ENCODE measurements around the gene CFAP61. TPM values are rescaled to one million over a fixed set of nuclear protein-coding genes. Genes with fewer than 3 reads are reported as not detected.

CFAP61 gene
- polyA plus RNA-seq, 1 of the 3 experiments (the other 2 are of a cell fraction), result 0.26 TPM

DNA sequence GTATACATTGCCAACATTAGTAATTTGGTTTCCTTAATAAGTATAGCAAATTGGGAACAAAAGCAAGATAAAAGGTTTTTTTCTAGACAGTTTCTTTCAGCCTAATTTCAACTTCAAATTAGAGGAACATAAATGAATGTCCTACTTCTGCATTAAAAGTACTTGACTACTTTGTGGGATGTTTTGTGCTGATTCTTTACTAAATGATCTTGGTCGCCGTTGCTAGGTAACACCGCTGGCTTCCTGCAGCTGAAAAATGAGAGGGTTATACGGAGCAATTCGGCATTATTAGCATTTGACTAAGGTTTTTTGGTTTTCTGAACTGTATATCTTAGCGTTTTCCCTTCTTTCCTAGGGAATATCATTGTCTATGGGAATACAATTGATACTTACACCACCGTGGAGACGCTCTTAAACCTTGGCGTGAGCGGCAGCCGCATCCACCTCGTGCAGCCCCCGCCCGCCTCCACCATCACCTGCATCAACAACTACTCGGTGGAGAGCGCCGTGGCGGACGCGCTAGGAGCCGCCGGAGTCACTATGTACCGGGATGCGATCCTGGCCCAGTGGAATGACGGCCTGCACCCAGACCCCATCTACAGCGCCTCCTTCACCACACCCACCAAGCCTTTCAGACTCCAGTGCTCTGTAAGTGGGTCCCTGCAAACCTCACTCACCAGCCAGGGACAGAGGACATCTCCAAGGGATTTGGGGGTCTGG lies 224.6 kb downstream of the CFAP61 start:
- no peak overlapping the region for H3K4me2 ChIP-seq

DNA sequence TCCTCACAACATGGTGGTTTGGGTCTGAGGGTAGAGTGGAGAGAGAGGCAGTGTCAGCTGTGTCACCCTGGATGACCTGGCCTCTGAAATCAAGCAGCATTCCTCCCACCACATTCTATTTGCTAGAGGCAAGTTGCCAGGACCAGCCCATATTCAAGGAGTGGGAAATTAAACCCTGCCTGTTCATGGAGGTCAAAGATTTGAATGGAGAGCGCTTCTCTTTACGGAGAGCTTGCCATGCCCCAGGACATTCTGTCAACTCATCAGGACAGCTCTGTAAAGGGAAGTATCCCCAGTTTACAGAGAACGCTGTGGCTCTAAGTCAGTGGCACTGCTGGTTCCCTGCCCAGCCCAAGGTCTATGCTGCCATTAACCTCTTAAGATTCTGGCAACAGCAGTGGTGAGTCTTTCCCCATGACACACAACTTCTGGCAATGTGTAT lies 225.6 kb downstream of the CFAP61 start:
- 76% methylated on average over 3 of the region's 3 CpGs for WGBS (ENCODE audit: low lambda C conversion rate)
- TF ChIP-seq SMC3 (IDR thresholded peaks at IDR 0.05; ENCODE audit: low read depth, low read length), result no peak
- Histone ChIP-seq H3K79me2 (ENCODE audit: insufficient read depth) (no peaks in the 10 kb centered on the region), H3K36me3 (replicated peaks in 1 of 2; ENCODE audit: control insufficient read depth in 1 of 2, insufficient read depth in 2 of 2, low read length in 1 of 2) (no peaks in the 10 kb centered on the region), H3K9ac (no peak overlapping the region), H3K9me3 (no peaks in the 10 kb centered on the region), H3F3A (replicated peaks; ENCODE audit: insufficient read depth) (no peaks in the 10 kb centered on the region), H3K27ac (ENCODE audit: low read depth in 2 of 2, low read length in 1 of 2) (no peak overlapping the region), H4K20me1 (ENCODE audit: insufficient read depth) (no peaks in the 10 kb centered on the region), H3K27me3 (ENCODE audit: insufficient read depth) (no peaks in the 10 kb centered on the region), H2AFZ (ENCODE audit: low read depth) (no peak overlapping the region), H3K4me1 (ENCODE audit: control insufficient read depth in 1 of 2, insufficient read depth in 2 of 2, low read depth in 1 of 2, low read length in 1 of 2) (no peaks in the 10 kb centered on the region; a peak in 1 of 4 replicates), H3K4me2 (no peak overlapping the region), H3K9me2 (no peaks in the 10 kb centered on the region), H3K4me3 (ENCODE audit: low read depth in 2 of 2, low read length in 1 of 2) (no peak overlapping the region)
- CTCF ChIA-PET, result interaction anchor here (1.2 kb wide), 1 partner anchor 40 kb away, joined by 3 read pairs; no protein-coding TSS in a partner anchor
- POLR2A ChIA-PET, result no interaction called here
- DNase-seq, result no peak

More for the DNA sequence above, 224.6 kb downstream of the CFAP61 start:
- 63% methylated on average over 18 of the region's 26 CpGs for WGBS (ENCODE audit: low lambda C conversion rate)
- TF ChIP-seq EP300 (IDR thresholded peaks at IDR 0.05; ENCODE audit: borderline replicate concordance in 1 of 2, low read depth in 1 of 2, low read length in 1 of 2) (no peak), ELF1 (IDR thresholded peaks at IDR 0.05) (no peak), RAD21 (IDR thresholded peaks at IDR 0.05; ENCODE audit: low read length) (no peak), SMC3 (IDR thresholded peaks at IDR 0.05; ENCODE audit: low read depth, low read length) (no peak), MXI1 (IDR thresholded peaks at IDR 0.05; ENCODE audit: low read depth, low read length) (no peak)
- TF ChIP-seq, protein P1, sequence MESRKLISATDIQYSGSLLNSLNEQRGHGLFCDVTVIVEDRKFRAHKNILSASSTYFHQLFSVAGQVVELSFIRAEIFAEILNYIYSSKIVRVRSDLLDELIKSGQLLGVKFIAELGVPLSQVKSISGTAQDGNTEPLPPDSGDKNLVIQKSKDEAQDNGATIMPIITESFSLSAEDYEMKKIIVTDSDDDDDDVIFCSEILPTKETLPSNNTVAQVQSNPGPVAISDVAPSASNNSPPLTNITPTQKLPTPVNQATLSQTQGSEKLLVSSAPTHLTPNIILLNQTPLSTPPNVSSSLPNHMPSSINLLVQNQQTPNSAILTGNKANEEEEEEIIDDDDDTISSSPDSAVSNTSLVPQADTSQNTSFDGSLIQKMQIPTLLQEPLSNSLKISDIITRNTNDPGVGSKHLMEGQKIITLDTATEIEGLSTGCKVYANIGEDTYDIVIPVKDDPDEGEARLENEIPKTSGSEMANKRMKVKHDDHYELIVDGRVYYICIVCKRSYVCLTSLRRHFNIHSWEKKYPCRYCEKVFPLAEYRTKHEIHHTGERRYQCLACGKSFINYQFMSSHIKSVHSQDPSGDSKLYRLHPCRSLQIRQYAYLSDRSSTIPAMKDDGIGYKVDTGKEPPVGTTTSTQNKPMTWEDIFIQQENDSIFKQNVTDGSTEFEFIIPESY (IDR thresholded peaks at IDR 0.05; ENCODE audit: borderline replicate concordance, low read depth), result no peak
- TF ChIP-seq, protein P2, sequence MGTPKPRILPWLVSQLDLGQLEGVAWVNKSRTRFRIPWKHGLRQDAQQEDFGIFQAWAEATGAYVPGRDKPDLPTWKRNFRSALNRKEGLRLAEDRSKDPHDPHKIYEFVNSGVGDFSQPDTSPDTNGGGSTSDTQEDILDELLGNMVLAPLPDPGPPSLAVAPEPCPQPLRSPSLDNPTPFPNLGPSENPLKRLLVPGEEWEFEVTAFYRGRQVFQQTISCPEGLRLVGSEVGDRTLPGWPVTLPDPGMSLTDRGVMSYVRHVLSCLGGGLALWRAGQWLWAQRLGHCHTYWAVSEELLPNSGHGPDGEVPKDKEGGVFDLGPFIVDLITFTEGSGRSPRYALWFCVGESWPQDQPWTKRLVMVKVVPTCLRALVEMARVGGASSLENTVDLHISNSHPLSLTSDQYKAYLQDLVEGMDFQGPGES (IDR thresholded peaks at IDR 0.05; ENCODE audit: low read depth, low read length), result no peak
- TF ChIP-seq, protein P3, sequence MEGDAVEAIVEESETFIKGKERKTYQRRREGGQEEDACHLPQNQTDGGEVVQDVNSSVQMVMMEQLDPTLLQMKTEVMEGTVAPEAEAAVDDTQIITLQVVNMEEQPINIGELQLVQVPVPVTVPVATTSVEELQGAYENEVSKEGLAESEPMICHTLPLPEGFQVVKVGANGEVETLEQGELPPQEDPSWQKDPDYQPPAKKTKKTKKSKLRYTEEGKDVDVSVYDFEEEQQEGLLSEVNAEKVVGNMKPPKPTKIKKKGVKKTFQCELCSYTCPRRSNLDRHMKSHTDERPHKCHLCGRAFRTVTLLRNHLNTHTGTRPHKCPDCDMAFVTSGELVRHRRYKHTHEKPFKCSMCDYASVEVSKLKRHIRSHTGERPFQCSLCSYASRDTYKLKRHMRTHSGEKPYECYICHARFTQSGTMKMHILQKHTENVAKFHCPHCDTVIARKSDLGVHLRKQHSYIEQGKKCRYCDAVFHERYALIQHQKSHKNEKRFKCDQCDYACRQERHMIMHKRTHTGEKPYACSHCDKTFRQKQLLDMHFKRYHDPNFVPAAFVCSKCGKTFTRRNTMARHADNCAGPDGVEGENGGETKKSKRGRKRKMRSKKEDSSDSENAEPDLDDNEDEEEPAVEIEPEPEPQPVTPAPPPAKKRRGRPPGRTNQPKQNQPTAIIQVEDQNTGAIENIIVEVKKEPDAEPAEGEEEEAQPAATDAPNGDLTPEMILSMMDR (IDR thresholded peaks at IDR 0.05), result no peak
- no peaks in the 10 kb centered on the region for H3K36me3 ChIP-seq (replicated peaks in 1 of 2; ENCODE audit: control insufficient read depth in 1 of 2, insufficient read depth in 2 of 2, low read length in 1 of 2)
- no peak for DNase-seq
- H3K27ac ChIP-seq (ENCODE audit: low read depth in 2 of 2, low read length in 1 of 2), result no peak overlapping the region
- no peaks in the 10 kb centered on the region for H4K20me1 ChIP-seq (ENCODE audit: insufficient read depth)
- no peaks in the 10 kb centered on the region; a peak in 1 of 4 replicates for H3K4me1 ChIP-seq (ENCODE audit: control insufficient read depth in 1 of 2, insufficient read depth in 2 of 2, low read depth in 1 of 2, low read length in 1 of 2)
- ChIA-PET POLR2A (no interaction called here), CTCF (no interaction called here)
- no peaks in the 10 kb centered on the region for H3F3A ChIP-seq (replicated peaks; ENCODE audit: insufficient read depth)
- H3K79me2 ChIP-seq (ENCODE audit: insufficient read depth), result no peaks in the 10 kb centered on the region
- H3K4me3 ChIP-seq (ENCODE audit: low read depth in 2 of 2, low read length in 1 of 2), result no peak overlapping the region
- H3K27me3 ChIP-seq (ENCODE audit: insufficient read depth), result no peaks in the 10 kb centered on the region
- H2AFZ ChIP-seq (ENCODE audit: low read depth), result no peak overlapping the region
- no peak overlapping the region for H3K9ac ChIP-seq
- H3K9me2 ChIP-seq, result no peaks in the 10 kb centered on the region
- H3K9me3 ChIP-seq, result no peaks in the 10 kb centered on the region
